K562 (cell line): Measurements from ENCODE around the gene MSTO1. TPM values are rescaled to one million over a fixed set of nuclear protein-coding genes. Genes with fewer than 3 reads are reported as not detected.

Source experiments
- EHMT2 ChIP-seq: fragments of 450-650 bp; IDR thresholded peaks from 2 replicates; pipeline ENCODE4 v1.6.1; 2018; ENCODE audit warnings: antibody characterized with exemption
- EP300 ChIP-seq: IDR thresholded peaks from 2 replicates; pipeline ENCODE4 v1.6.1; 2012; ENCODE audit warnings: low read length, improper control_type of control experiment
- KHSRP ChIP-seq: fragments of 450-650 bp; IDR thresholded peaks from 2 replicates; pipeline ENCODE4 v1.6.1; 2017
- POLR2H ChIP-seq: IDR thresholded peaks from 2 replicates; pipeline ENCODE4 v1.6.1; 2016; ENCODE audit warnings: missing genetic modification characterization, low read depth, mild to moderate bottlenecking, control low read depth, missing compliant biosample characterization, moderate library complexity
- ZBED1 ChIP-seq: IDR thresholded peaks from 2 replicates; pipeline ENCODE4 v1.6.1; 2014
- ZFP30 ChIP-seq: fragments of 250-450 bp; sonication (Bioruptor Pico); IDR thresholded peaks from 2 replicates; pipeline ENCODE4 v1.8.0; 2022; ENCODE audit warnings: moderate library complexity, mild to moderate bottlenecking, inconsistent platforms, borderline replicate concordance
- ZNF146 ChIP-seq: IDR thresholded peaks from one replicate; pipeline ENCODE4 v1.6.1; 2018; ENCODE audit warnings: missing compliant biosample characterization; ENCODE audit not compliant: unreplicated experiment
- ZNF696 ChIP-seq: fragments of 250-450 bp; sonication (Bioruptor Pico); conservative IDR thresholded peaks from 2 replicates; pipeline ENCODE4 v1.4.0; 2020; ENCODE audit warnings: mild to moderate bottlenecking, moderate library complexity
- polyA plus RNA-seq, 8 experiments: library from polyadenylated mRNA; depleted of rRNA in 4 of 8; stranded (reverse) in 5 of 8; unstranded in 3 of 8; fragments of >200 nt; fragmentation: Nextera tagmentation in 2 of 8; fragmentation: Illumina TruSeq in 1 of 8; extraction: Ambion mirVana in 2 of 8; extraction: Trizol in 1 of 8; gene quantifications; 2 replicates each; pipeline versions ENCODE4 v1.2.1 to v1.2.3, GENCODE V29; 2011 to 2014; ENCODE audit warnings: inconsistent platforms in 1 of 8, missing spikeins in 1 of 8
- total RNA-seq, 7 experiments: library from RNA; depleted of rRNA in 6 of 7; stranded (reverse); fragments of >200 nt in 6 of 7; fragmentation: Illumina TruSeq in 2 of 7; extraction: Trizol in 2 of 7; gene quantifications; 2 replicates each; pipeline versions ENCODE4 v1.2.1 to v1.2.3, GENCODE V29; 2011 to 2021; ENCODE audit warnings: low replicate concordance in 1 of 7
- TF ChIP-seq, protein P1 (sequence below): fragments of 250-450 bp; sonication (Bioruptor Pico); IDR thresholded peaks from 2 replicates; pipeline ENCODE4 v1.8.0; 2021; ENCODE audit warnings: mild to moderate bottlenecking, moderate library complexity
- TF ChIP-seq, protein P2 (sequence below): fragments of 250-450 bp; sonication (Bioruptor Pico); IDR thresholded peaks from 2 replicates; pipeline ENCODE4 v1.5.0; 2021; ENCODE audit warnings: mild to moderate bottlenecking, moderate library complexity
- TF ChIP-seq, protein P3 (sequence below): fragments of 450-650 bp; IDR thresholded peaks from 2 replicates; pipeline ENCODE4 v1.6.1; 2016; ENCODE audit warnings: mild to moderate bottlenecking, moderate library complexity

MSTO1 gene
- total and polyA plus RNA-seq, 9 of the 15 experiments (the other 6 are each of a cell fraction or from before 2014, with no cell fraction given): 18.8 to 71.1 (median 47.3) TPM

DNA sequence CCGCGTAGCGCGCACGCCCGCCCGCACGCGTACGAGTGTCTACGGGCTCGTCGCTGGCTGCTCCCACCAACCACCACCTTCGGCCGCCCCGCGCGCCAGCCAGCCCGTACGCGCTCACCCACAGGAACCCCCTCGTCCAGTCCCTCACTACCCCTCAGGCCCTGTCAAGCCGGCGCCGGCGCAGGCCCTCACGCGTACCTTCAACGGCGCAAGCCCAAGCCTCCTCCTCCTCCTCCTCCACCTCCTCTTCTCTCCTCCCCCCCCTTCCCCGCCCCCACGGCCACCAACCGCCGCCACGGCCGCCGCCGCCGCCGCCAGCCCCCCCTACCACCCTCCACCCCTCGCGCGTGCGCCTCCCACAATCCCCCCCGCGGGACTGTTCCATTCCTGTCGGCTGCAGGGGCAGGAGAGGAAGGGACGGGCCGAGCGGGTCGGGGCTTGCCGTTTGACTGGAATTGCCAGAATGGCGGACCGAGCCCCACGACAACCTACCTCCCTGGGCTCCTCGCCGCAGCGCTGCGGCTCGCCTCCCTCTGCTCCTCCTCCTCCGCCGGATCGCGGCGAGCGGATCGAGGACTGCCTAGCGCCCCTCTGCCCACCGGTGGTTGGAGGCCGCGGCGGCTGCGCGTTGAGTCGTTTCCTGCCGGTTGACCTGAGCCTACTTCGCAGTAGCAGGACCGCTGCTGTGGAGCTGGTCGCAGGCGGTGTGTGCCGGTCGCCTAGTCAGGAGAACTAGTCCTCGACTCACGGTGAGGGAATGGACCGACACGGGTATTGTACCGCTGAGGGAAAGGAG, 47.2 kb upstream of the MSTO1 start, which contains the start of gene ASH1L (continued):
- TF ChIP-seq POLR2H (tag) (peak; percentile 93), ZNF696 (no peak), EHMT2 (no peak), KHSRP (no peak), ZFP30 (CRISPR knock-in tag) (no peak), EP300 (no peak; the same call in 1 of the 2 replicates), ZBED1 (peak; percentile 80; the same call in 1 of the 2 replicates), ZNF146 (no peak)
- TF ChIP-seq, protein P1, sequence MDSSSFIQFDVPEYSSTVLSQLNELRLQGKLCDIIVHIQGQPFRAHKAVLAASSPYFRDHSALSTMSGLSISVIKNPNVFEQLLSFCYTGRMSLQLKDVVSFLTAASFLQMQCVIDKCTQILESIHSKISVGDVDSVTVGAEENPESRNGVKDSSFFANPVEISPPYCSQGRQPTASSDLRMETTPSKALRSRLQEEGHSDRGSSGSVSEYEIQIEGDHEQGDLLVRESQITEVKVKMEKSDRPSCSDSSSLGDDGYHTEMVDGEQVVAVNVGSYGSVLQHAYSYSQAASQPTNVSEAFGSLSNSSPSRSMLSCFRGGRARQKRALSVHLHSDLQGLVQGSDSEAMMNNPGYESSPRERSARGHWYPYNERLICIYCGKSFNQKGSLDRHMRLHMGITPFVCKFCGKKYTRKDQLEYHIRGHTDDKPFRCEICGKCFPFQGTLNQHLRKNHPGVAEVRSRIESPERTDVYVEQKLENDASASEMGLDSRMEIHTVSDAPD: no peak
- TF ChIP-seq, protein P2, sequence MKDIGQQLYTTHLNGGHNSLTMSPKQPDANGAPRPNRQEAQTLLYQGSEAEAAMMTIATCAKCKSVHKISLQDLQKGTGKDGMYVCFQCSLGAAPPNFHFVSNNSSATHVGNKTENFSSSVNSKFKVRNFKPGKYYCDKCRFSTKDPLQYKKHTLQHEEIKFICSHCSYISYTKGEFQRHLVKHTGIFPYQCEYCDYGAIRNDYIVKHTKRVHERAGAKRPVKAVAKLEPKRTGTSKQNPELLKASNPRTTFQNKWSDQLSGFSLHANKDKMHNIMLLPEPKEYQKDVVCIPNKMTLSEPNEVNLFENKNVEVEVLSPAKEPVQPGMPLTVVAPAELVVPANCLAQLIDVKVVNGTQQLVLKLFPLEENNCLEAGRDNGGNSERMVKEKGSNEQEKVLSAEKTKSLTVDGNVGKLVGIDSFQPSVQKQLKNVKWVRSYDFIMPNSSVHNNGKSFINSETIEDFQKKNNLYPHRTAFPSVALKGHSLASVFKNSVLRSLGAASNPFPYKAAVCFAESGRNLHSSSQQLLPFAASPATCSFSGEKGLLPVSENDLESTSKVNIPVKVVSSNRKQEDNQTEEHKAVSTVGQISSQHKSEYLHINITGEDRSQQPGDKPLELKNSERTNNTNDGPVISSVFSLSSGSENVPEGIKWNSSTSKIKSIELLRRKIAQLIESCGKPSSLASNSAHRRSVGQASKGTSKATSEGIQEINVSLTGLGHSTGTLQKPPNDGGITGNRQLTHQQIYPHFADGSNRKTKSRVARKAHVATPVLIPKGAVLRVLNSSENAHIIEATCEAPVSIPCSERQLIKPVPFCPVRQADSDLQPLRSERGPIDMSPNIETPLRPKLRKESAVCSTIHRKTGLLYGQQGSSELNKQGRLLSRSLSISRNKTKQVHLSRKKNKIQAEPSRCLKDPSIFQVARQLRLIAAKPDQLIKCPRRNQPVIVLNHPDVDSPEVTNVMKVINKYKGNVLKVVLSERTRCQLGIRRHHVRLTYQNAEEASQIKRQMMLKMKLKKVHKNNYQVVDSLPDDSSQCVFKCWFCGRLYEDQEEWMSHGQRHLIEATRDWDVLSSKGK: no peak
- TF ChIP-seq, protein P3, sequence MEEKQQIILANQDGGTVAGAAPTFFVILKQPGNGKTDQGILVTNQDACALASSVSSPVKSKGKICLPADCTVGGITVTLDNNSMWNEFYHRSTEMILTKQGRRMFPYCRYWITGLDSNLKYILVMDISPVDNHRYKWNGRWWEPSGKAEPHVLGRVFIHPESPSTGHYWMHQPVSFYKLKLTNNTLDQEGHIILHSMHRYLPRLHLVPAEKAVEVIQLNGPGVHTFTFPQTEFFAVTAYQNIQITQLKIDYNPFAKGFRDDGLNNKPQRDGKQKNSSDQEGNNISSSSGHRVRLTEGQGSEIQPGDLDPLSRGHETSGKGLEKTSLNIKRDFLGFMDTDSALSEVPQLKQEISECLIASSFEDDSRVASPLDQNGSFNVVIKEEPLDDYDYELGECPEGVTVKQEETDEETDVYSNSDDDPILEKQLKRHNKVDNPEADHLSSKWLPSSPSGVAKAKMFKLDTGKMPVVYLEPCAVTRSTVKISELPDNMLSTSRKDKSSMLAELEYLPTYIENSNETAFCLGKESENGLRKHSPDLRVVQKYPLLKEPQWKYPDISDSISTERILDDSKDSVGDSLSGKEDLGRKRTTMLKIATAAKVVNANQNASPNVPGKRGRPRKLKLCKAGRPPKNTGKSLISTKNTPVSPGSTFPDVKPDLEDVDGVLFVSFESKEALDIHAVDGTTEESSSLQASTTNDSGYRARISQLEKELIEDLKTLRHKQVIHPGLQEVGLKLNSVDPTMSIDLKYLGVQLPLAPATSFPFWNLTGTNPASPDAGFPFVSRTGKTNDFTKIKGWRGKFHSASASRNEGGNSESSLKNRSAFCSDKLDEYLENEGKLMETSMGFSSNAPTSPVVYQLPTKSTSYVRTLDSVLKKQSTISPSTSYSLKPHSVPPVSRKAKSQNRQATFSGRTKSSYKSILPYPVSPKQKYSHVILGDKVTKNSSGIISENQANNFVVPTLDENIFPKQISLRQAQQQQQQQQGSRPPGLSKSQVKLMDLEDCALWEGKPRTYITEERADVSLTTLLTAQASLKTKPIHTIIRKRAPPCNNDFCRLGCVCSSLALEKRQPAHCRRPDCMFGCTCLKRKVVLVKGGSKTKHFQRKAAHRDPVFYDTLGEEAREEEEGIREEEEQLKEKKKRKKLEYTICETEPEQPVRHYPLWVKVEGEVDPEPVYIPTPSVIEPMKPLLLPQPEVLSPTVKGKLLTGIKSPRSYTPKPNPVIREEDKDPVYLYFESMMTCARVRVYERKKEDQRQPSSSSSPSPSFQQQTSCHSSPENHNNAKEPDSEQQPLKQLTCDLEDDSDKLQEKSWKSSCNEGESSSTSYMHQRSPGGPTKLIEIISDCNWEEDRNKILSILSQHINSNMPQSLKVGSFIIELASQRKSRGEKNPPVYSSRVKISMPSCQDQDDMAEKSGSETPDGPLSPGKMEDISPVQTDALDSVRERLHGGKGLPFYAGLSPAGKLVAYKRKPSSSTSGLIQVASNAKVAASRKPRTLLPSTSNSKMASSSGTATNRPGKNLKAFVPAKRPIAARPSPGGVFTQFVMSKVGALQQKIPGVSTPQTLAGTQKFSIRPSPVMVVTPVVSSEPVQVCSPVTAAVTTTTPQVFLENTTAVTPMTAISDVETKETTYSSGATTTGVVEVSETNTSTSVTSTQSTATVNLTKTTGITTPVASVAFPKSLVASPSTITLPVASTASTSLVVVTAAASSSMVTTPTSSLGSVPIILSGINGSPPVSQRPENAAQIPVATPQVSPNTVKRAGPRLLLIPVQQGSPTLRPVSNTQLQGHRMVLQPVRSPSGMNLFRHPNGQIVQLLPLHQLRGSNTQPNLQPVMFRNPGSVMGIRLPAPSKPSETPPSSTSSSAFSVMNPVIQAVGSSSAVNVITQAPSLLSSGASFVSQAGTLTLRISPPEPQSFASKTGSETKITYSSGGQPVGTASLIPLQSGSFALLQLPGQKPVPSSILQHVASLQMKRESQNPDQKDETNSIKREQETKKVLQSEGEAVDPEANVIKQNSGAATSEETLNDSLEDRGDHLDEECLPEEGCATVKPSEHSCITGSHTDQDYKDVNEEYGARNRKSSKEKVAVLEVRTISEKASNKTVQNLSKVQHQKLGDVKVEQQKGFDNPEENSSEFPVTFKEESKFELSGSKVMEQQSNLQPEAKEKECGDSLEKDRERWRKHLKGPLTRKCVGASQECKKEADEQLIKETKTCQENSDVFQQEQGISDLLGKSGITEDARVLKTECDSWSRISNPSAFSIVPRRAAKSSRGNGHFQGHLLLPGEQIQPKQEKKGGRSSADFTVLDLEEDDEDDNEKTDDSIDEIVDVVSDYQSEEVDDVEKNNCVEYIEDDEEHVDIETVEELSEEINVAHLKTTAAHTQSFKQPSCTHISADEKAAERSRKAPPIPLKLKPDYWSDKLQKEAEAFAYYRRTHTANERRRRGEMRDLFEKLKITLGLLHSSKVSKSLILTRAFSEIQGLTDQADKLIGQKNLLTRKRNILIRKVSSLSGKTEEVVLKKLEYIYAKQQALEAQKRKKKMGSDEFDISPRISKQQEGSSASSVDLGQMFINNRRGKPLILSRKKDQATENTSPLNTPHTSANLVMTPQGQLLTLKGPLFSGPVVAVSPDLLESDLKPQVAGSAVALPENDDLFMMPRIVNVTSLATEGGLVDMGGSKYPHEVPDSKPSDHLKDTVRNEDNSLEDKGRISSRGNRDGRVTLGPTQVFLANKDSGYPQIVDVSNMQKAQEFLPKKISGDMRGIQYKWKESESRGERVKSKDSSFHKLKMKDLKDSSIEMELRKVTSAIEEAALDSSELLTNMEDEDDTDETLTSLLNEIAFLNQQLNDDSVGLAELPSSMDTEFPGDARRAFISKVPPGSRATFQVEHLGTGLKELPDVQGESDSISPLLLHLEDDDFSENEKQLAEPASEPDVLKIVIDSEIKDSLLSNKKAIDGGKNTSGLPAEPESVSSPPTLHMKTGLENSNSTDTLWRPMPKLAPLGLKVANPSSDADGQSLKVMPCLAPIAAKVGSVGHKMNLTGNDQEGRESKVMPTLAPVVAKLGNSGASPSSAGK: no peak
